Measurements from ENCODE around the gene PLPP1.

PLPP1 gene

GRCh38 chr5:55415071-55415470 lies 119.7 kb downstream of the PLPP1 start:
- TF ChIP-seq CTCF (IDR thresholded peaks at IDR 0.05; ENCODE audit: borderline replicate concordance, control extremely low read depth, extremely low read depth, insufficient read depth, missing control alignments) = no peak
- DNase-seq (ENCODE audit: low spot score) = no peak
- in situ Hi-C loops (cut with MboI; ENCODE audit: low sequenced_read_pairs, unreplicated experiment) = no loop called here

DNA sequence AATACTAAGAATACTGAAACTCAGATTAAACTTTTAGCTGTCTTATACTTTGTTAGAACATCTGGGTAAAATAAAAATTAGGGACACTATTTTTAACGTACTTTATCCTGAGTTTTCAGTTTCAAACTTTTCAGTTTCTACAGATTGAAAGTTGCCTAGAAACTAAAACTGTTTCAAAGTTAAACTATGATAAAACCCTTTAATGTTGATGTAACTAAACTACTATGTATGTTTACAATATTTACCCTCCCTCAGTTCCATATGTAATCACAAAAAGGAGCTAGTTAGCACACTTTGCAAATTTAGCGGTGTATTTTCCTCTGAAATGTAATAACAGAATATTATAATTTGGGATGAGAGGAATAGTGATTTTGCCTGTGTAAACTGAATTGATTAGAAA lies 121.1 kb downstream of the PLPP1 start:
- in situ Hi-C loops (cut with MboI; ENCODE audit: low sequenced_read_pairs, unreplicated experiment) = no loop called here

DNA sequence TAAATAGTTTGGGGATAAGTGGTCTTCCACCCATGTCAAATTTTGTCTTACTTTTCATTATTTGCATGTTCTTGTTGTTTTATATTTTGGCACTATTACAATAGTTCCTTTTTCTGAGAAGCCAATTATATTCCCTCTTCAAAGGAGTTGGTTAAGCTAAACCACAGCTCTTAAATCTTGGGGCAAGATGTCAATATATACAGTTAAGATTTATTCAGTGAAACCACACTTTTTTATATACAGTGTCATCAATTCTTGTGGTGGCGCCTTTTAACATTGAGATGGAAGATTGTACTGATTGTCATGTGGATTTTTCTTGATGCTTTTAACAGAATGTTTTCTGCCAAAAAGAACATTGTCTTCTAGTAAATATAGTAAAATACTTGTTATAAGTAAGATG lies 122.9 kb downstream of the PLPP1 start:
- no peak for TF ChIP-seq CTCF (IDR thresholded peaks at IDR 0.05; ENCODE audit: borderline replicate concordance, control extremely low read depth, extremely low read depth, insufficient read depth, missing control alignments)
- in situ Hi-C loops (cut with MboI; ENCODE audit: low sequenced_read_pairs, unreplicated experiment) = no loop called here
- DNase-seq (ENCODE audit: low spot score) = no peak

More for the DNA sequence above, 121.1 kb downstream of the PLPP1 start:
- TF ChIP-seq CTCF (IDR thresholded peaks at IDR 0.05; ENCODE audit: borderline replicate concordance, control extremely low read depth, extremely low read depth, insufficient read depth, missing control alignments) = no peak
- no peak for DNase-seq (ENCODE audit: low spot score)

DNA sequence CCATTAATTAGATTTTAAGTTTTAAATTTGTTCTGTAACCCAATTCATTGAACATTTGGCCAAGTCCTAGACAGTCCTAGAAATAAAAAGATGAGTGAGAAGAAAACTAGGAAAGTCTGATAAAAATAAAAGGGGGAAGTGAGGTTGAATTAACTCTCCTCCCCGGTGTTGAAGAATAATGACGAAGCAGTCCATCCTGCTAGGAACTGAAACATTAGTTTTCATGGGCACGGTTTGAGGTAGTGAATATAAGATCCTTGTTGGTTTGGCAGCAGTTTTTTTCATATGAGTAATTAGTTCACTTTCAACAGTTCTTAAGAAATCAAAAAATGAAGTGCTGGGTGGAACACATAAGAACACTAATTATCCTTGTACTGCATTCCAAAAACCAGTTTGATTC lies 123.9 kb downstream of the PLPP1 start:
- TF ChIP-seq CTCF (IDR thresholded peaks at IDR 0.05; ENCODE audit: borderline replicate concordance, control extremely low read depth, extremely low read depth, insufficient read depth, missing control alignments) = no peak
- DNase-seq (ENCODE audit: low spot score) = no peak
- in situ Hi-C loops (cut with MboI; ENCODE audit: low sequenced_read_pairs, unreplicated experiment) = no loop called here

DNA sequence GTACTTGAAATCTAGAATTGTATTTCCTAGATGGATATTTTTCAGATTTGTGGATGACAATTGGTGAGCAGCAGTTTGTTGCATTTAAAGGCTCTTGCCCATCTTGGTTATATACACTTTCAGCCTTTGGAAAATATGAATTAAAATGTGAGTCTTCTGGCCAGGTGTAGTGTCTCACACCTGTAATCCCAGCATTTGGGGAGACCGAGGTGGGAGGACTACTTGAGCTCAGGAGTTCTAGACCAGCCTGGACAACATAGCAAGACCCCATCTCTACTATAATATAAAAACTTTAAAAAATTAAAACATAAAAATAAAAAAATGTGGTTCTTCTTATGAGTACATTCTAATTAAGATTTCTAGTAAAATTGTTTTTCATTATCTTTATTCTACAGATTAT lies 125.0 kb downstream of the PLPP1 start:
- no peak for DNase-seq (ENCODE audit: low spot score)
- no peak for TF ChIP-seq CTCF (IDR thresholded peaks at IDR 0.05; ENCODE audit: borderline replicate concordance, control extremely low read depth, extremely low read depth, insufficient read depth, missing control alignments)
- in situ Hi-C loops (cut with MboI; ENCODE audit: low sequenced_read_pairs, unreplicated experiment) = no loop called here

DNA sequence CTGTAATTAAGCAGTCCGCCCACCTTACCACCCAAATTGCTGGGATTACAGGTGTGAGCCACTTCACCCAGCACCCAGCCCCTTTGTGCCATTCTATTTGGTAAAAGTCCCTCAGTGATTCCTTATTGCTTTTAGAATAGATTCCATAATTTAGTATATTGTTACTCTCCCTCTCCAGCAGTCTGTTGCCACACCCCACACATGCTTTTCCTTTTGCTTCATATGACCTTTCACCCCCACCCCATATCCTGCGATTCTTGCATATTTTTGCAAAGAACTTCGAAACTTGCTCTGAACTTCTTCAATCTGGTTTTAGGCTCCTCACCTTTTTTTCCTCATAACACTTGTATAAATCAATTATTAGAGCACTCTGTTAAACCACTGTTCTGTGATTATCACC lies 126.8 kb downstream of the PLPP1 start:
- in situ Hi-C loops (cut with MboI; ENCODE audit: low sequenced_read_pairs, unreplicated experiment) = no loop called here
- no peak for DNase-seq (ENCODE audit: low spot score)
- no peak for TF ChIP-seq CTCF (IDR thresholded peaks at IDR 0.05; ENCODE audit: borderline replicate concordance, control extremely low read depth, extremely low read depth, insufficient read depth, missing control alignments)

Data from GM13976 (cell line).